K562 (cell line): ENCODE data around the gene FASN. TPM values are rescaled to one million over a fixed set of nuclear protein-coding genes. Genes with fewer than 3 reads are reported as not detected.

Experiments
- ATAC-seq: fragments of 200-7000 bp; cut with Tn5 transposase; 3 replicates; pipeline ENCODE4 v1.9.1; 2020; ENCODE audit warnings: moderate library complexity
- BruUV-seq: library from RNA; stranded (reverse); fragments of 400-500 nt; replicated peaks from 2 replicates; lab custom pipeline; 2021; lab: Mats Ljungman, UMichigan
- CTCF ChIA-PET: fragments of 300-600 bp; formaldehyde crosslinking; extraction: SDS; loops from one replicate; lab custom pipeline; 2021; ENCODE audit warnings: low intra/inter-chr PET ratio; lab: Yijun Ruan, JAX
- POLR2A ChIA-PET: fragments of 300-600, 350-650 bp; sonication (Branson Sonifier 250); formaldehyde crosslinking; extraction: SDS; loops from one replicate; lab custom pipeline; 2021; ENCODE audit warnings: antibody characterized with exemption, inconsistent platforms; lab: Yijun Ruan, JAX
- DNase-seq, 4 experiments: peaks; one replicate each; pipeline versions ENCODE4 v3.0.0 to v3.0.0-alpha.2; 2011 to 2018; ENCODE audit warnings: low spot score in 3 of 4, mixed read lengths in 3 of 4; ENCODE audit errors: extremely low read depth in 1 of 4
- FAIRE-seq: peaks from 2 replicates; lab custom pipeline; 2011; peaks lifted over from hg19 to GRCh38; lab: Jason Lieb, UNC
- H2AFZ ChIP-seq: 2 replicates; pipeline ENCODE4 v1.6.0; 2011; ENCODE audit warnings: low read depth, low read length, control low read depth, inconsistent platforms
- H3K27ac ChIP-seq: fragments of 200-600 bp; 3 replicates; pipeline ENCODE4 v1.8.0; 2011; ENCODE audit warnings: low read depth, mild to moderate bottlenecking, control low read depth, inconsistent platforms, low read length, moderate library complexity, mixed read lengths; ENCODE audit errors: extremely low read depth
- H3K27me3 ChIP-seq, 2 experiments: fragments of 300-600 bp in 1 of 2; 2 replicates in 1 of 2; 3 replicates in 1 of 2; pipeline versions ENCODE4 v1.6.0 to v1.8.0; 2011; ENCODE audit warnings: inconsistent platforms in 2 of 2, low read length in 2 of 2, mild to moderate bottlenecking in 1 of 2, mixed read lengths in 1 of 2, moderate library complexity in 1 of 2; ENCODE audit not compliant: control insufficient read depth in 2 of 2, insufficient read depth in 2 of 2
- H3K36me3 ChIP-seq: fragments of 300-600 bp; 3 replicates; pipeline ENCODE4 v1.8.0; 2011; ENCODE audit warnings: mild to moderate bottlenecking, low read length, inconsistent platforms; ENCODE audit not compliant: control insufficient read depth, insufficient read depth
- H3K4me1 ChIP-seq, 2 experiments: fragments of 200-600 bp in 1 of 2; replicated peaks in 1 of 2; 2 replicates in 1 of 2; 3 replicates in 1 of 2; pipeline versions ENCODE4 v1.5.1 to v1.8.0; 2011; ENCODE audit warnings: inconsistent platforms in 2 of 2, low read length in 2 of 2, mild to moderate bottlenecking in 1 of 2, mixed read lengths in 1 of 2, moderate library complexity in 1 of 2; ENCODE audit not compliant: control insufficient read depth in 2 of 2, insufficient read depth in 2 of 2
- H3K4me2 ChIP-seq: 2 replicates; pipeline ENCODE4 v1.6.1; 2011; ENCODE audit warnings: low read length, control low read depth, inconsistent platforms, mixed read lengths; ENCODE audit not compliant: insufficient read depth
- H3K4me3 ChIP-seq: fragments of 200-600 bp; sonication (generic), shearing (Covaris generic); 2 replicates; pipeline ENCODE4 v1.5.1; 2016; ENCODE audit warnings: control low read depth, inconsistent platforms
- H3K79me2 ChIP-seq: fragments of 200-600 bp; 3 replicates; pipeline ENCODE4 v1.8.0; 2011; ENCODE audit warnings: low read length, inconsistent platforms; ENCODE audit not compliant: control insufficient read depth, insufficient read depth
- H3K9ac ChIP-seq, 2 experiments: 2 replicates each; pipeline versions ENCODE4 v1.6.0 to v1.6.1; 2011; ENCODE audit warnings: low read depth in 2 of 2, low read length in 2 of 2, control low read depth in 1 of 2, inconsistent platforms in 1 of 2, mild to moderate bottlenecking in 1 of 2, mixed read lengths in 1 of 2; ENCODE audit not compliant: insufficient read depth in 1 of 2
- H3K9me1 ChIP-seq: one replicate; pipeline ENCODE4 v1.6.0; 2011; ENCODE audit warnings: inconsistent platforms, mild to moderate bottlenecking, low read length, moderate library complexity; ENCODE audit not compliant: control insufficient read depth, insufficient read depth
- H3K9me3 ChIP-seq: replicated peaks from 2 replicates; pipeline ENCODE4 v1.5.1; 2011; ENCODE audit warnings: low read depth, low read length, inconsistent platforms; ENCODE audit not compliant: control insufficient read depth, insufficient read depth
- H4K20me1 ChIP-seq: replicated peaks from 2 replicates; pipeline ENCODE4 v1.6.1; 2011; ENCODE audit warnings: low read length, inconsistent platforms, mixed read lengths; ENCODE audit not compliant: control insufficient read depth, insufficient read depth
- FIP1L1 ChIP-seq: fragments of 200-400 bp; formaldehyde crosslinking; IDR thresholded peaks from 2 replicates; pipeline ENCODE4 v1.6.1; 2018; ENCODE audit warnings: mild to moderate bottlenecking, low read depth, low read length; ENCODE audit not compliant: poor library complexity, severe bottlenecking
- MCM5 ChIP-seq: fragments of 450-650 bp; IDR thresholded peaks from 2 replicates; pipeline ENCODE4 v1.6.1; 2016; ENCODE audit warnings: low read depth
- NR2C1 ChIP-seq, 2 experiments: fragments of 450-650 bp; IDR thresholded peaks; 2 replicates each; pipeline ENCODE4 v1.6.1; 2017; ENCODE audit warnings: mild to moderate bottlenecking in 2 of 2, antibody characterized with exemption in 1 of 2, inconsistent platforms in 1 of 2, missing compliant biosample characterization in 1 of 2, missing genetic modification characterization in 1 of 2
- POLR2A ChIP-seq: fragments of 450-650 bp; conservative IDR thresholded peaks from 2 replicates; pipeline ENCODE4 v1.6.1; 2016
- POLR2AphosphoS5 ChIP-seq: IDR thresholded peaks from 2 replicates; pipeline ENCODE4 v1.6.1; 2011; ENCODE audit warnings: mild to moderate bottlenecking, low read depth, low read length, moderate library complexity; ENCODE audit not compliant: control insufficient read depth, insufficient read depth
- POLR2G ChIP-seq: fragments of 200-400 bp; formaldehyde crosslinking; IDR thresholded peaks from 2 replicates; pipeline ENCODE4 v1.6.1; 2017; ENCODE audit warnings: low read depth, mild to moderate bottlenecking, antibody characterized with exemption, low read length, moderate library complexity
- SUPT5H ChIP-seq: fragments of 450-650 bp; IDR thresholded peaks from 2 replicates; pipeline ENCODE4 v1.6.1; 2016
- TBP ChIP-seq: optimal IDR thresholded peaks from 2 replicates; pipeline ENCODE3; 2011; ENCODE audit warnings: low read depth, low read length, improper control_type of control experiment
- YBX1 ChIP-seq: fragments of 450-650 bp; IDR thresholded peaks from 2 replicates; pipeline ENCODE4 v1.7.1; 2016; ENCODE audit warnings: mild to moderate bottlenecking
- ZBTB1 ChIP-seq: sonication (generic); formaldehyde crosslinking; IDR thresholded peaks from 2 replicates; pipeline ENCODE4 v1.8.1; 2023; ENCODE audit warnings: missing genetic modification reagents, low read depth, mild to moderate bottlenecking, borderline replicate concordance
- ZC3H11A ChIP-seq: IDR thresholded peaks from 2 replicates; pipeline ENCODE4 v1.6.1; 2012; ENCODE audit warnings: low read depth, low read length, improper control_type of control experiment
- ZFX ChIP-seq: sonication (generic); formaldehyde crosslinking; IDR thresholded peaks from 2 replicates; pipeline ENCODE4 v1.8.0; 2022; ENCODE audit warnings: mild to moderate bottlenecking, missing genetic modification reagents, moderate library complexity
- ZNF444 ChIP-seq: fragments of 250-450 bp; sonication (Bioruptor Pico); IDR thresholded peaks from 2 replicates; pipeline ENCODE4 v1.4.0; 2020; ENCODE audit warnings: mild to moderate bottlenecking, moderate library complexity
- WGBS: fragments of 100-300 bp; shearing (Covaris generic); methylation state at CpG from one replicate; pipeline ENCODE4 v1.1.6; 2016; ENCODE audit warnings: low coverage, mixed read lengths; ENCODE audit not compliant: insufficient coverage; ENCODE audit errors: missing lambda C conversion rate; 5-methylcytosine and 5-hydroxymethylcytosine counted together
- in situ Hi-C: fragments of 300-500 bp; cut with MboI; formaldehyde crosslinking; loops from 4 replicates; pipeline ENCODE4 v1.15.0; 2018; ENCODE audit warnings: inconsistent platforms, mixed read lengths
- intact Hi-C: fragments of 100-400 bp; cut with micrococcal nuclease; formaldehyde crosslinking; loops from 2 replicates; pipeline ENCODE4 v1.14.2; 2022
- polyA plus RNA-seq, 8 experiments: library from polyadenylated mRNA; depleted of rRNA in 4 of 8; stranded (reverse) in 5 of 8; unstranded in 3 of 8; fragments of >200 nt; fragmentation: Nextera tagmentation in 2 of 8; fragmentation: Illumina TruSeq in 1 of 8; extraction: Ambion mirVana in 2 of 8; extraction: Trizol in 1 of 8; gene quantifications; 2 replicates each; pipeline versions ENCODE4 v1.2.1 to v1.2.3, GENCODE V29; 2011 to 2014; ENCODE audit warnings: inconsistent platforms in 1 of 8, missing spikeins in 1 of 8
- total RNA-seq, 7 experiments: library from RNA; depleted of rRNA in 6 of 7; stranded (reverse); fragments of >200 nt in 6 of 7; fragmentation: Illumina TruSeq in 2 of 7; extraction: Trizol in 2 of 7; gene quantifications; 2 replicates each; pipeline versions ENCODE4 v1.2.1 to v1.2.3, GENCODE V29; 2011 to 2021; ENCODE audit warnings: low replicate concordance in 1 of 7

The FASN gene
- total and polyA plus RNA-seq, 9 of the 15 experiments (the other 6 are each of a cell fraction or from before 2014, with no cell fraction given), result 0.15 to 663 (median 49.9) TPM

- TF ChIP-seq NR2C1 (IDR thresholded peaks at IDR 0.05), result no peak
- no peak for TF ChIP-seq NR2C1 (tag; IDR thresholded peaks at IDR 0.05)
- TF ChIP-seq POLR2A, result peak; percentile 1; the same call in 1 of the 2 replicates
- no peak for TF ChIP-seq ZNF444 (CRISPR knock-in tag)
- peak; percentile 39; the same call in 1 of the 2 replicates for TF ChIP-seq POLR2G
- TF ChIP-seq ZFX, result peak; percentile 44; the same call in 1 of the 2 replicates
- no peak for TF ChIP-seq ZC3H11A
- 0 out of 2 replicates have a peak, but pooled peaks have one; percentile 8 for TF ChIP-seq SUPT5H
- peak; percentile 62; the same call in 1 of the 2 replicates for TF ChIP-seq POLR2AphosphoS5
- TF ChIP-seq TBP, result no peak
- no peak for TF ChIP-seq MCM5
- no peak for TF ChIP-seq ZBTB1 (CRISPR knock-in tag)
- peak; percentile 4 for TF ChIP-seq FIP1L1
- TF ChIP-seq YBX1, result no peak
- peaks cover 31% of the 10 kb centered on the region for H4K20me1 ChIP-seq
- in situ Hi-C loops, result no loop called here
- H3K79me2 ChIP-seq, result no peaks in the 10 kb centered on the region; the same call in 2 of the 3 replicates
- no peaks in the 10 kb centered on the region for H3K9me3 ChIP-seq
- DNase-seq, result no peak
- H3K4me1 ChIP-seq, result peaks cover 0 to 79% of the 10 kb centered on the region in 2 experiments; a peak in 2 of 5 replicates
- ATAC-seq, result no peak
- H3K36me3 ChIP-seq, result peaks cover 75% of the 10 kb centered on the region; the same call in 2 of the 3 replicates
- no peak overlapping the region; a peak in 1 of 4 replicates for H3K9ac ChIP-seq
- no peak overlapping the region for H3K27ac ChIP-seq
- 94% methylated on average over 31 of the region's 36 CpGs for WGBS
- H3K9me1 ChIP-seq, result peaks cover 3% of the 10 kb centered on the region
- no TSS peak for BruUV-seq
- ChIA-PET CTCF (no interaction called here), POLR2A (interaction anchor here (1.4 to 4.2 kb wide), 5 partner anchors 8 to 16 kb away, joined by 3 to 52 read pairs (median 5); no protein-coding TSS in a partner anchor)
- H3K27me3 ChIP-seq, result no peaks in the 10 kb centered on the region
- H2AFZ ChIP-seq, result no peak overlapping the region
- H3K4me2 ChIP-seq, result no peak overlapping the region
- intact Hi-C loops, result no loop called here
- H3K4me3 ChIP-seq, result no peak overlapping the region
- no peak for FAIRE-seq
These were observed 17.8 kb downstream of the FASN start for GRCh38 chr17:82080048-82080788.
